Neural crest cell (in vitro differentiated cells): ENCODE data around the gene SBF1. TPM values are rescaled to one million over a fixed set of nuclear protein-coding genes. Genes with fewer than 3 reads are reported as not detected.

Source experiments
- DNase-seq: peaks from one replicate; pipeline ENCODE4 v3.0.0; 2021; ENCODE audit warnings: low read depth, mixed read lengths, low spot score
- H3K27ac Mint-ChIP-seq: one replicate; pipeline ENCODE4 v1.8.0; 2021; ENCODE audit warnings: mild to moderate bottlenecking, mixed read lengths; ENCODE audit not compliant: unreplicated experiment
- H3K27me3 Mint-ChIP-seq: 2 replicates; pipeline ENCODE4 v1.8.0; 2021; ENCODE audit warnings: low read depth, mild to moderate bottlenecking, mixed read lengths
- H3K36me3 Mint-ChIP-seq: 2 replicates; pipeline ENCODE4 v1.8.0; 2021; ENCODE audit warnings: low read depth, mild to moderate bottlenecking, mixed read lengths
- H3K4me1 Mint-ChIP-seq: 2 replicates; pipeline ENCODE4 v1.8.0; 2021; ENCODE audit warnings: mixed read lengths
- H3K4me3 Mint-ChIP-seq: one replicate; pipeline ENCODE4 v1.8.0; 2021; ENCODE audit warnings: mild to moderate bottlenecking, mixed read lengths
- H3K9me3 Mint-ChIP-seq: 2 replicates; pipeline ENCODE4 v1.8.0; 2021; ENCODE audit warnings: mixed read lengths
- CTCF ChIP-seq: fragments of 200-600 bp; sonication (generic); conservative IDR thresholded peaks from 2 replicates; pipeline ENCODE4 v1.5.0; 2021; ENCODE audit warnings: antibody characterized with exemption, mild to moderate bottlenecking
- total RNA-seq: library from RNA; stranded (reverse); gene quantifications from 2 replicates; pipeline ENCODE4 v1.2.1, GENCODE V29; 2021

SBF1 gene
- total RNA-seq, 1 donor from 2014 or later = 130 TPM

- H3K36me3 Mint-ChIP-seq = peaks cover 5% of the 10 kb centered on the region
- no peak overlapping the region for H3K27ac Mint-ChIP-seq
- TF ChIP-seq CTCF = no peak
- H3K4me3 Mint-ChIP-seq = no peak overlapping the region
- no peak for DNase-seq
- no peaks in the 10 kb centered on the region for H3K9me3 Mint-ChIP-seq
- no peaks in the 10 kb centered on the region for H3K4me1 Mint-ChIP-seq
- peaks cover 5% of the 10 kb centered on the region for H3K27me3 Mint-ChIP-seq
Measured at GRCh38 chr22:50438305-50439275, 36.2 kb downstream of the SBF1 start.

DNA sequence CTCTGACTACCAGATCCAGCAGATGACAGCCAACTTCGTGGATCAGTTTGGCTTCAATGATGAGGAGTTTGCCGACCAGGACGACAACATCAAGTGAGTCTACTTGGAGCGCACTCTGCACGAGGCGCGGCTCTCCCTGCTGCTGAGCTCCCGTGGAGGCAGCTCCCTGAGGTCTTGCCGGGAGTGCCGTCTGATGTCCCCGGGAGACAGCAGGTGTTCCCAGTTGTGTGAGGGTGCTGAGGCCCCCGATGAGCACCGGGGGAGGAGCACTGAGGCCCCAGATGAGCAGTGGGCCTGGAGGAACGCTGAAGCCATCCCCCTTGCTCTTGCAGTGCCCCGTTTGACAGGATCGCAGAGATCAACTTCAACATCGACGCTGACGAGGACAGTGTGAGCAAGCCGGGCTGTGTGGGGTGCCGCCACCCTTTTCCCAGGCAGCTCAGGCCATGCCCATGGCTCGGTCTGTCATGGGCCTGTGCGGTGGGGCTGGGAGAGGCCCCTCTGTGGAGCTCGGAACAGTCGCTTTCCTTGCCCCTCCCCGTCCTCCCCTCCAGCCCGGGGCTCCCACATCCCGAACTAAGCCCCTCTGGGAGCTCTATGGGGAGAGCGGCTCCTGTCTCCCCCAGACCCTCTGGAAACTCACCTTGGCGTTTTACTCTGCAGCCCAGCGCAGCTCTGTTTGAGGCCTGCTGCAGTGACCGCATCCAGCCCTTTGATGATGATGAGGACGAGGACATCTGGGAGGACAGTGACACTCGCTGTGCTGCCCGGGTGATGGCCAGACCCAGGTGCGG lies 37.1 kb downstream of the SBF1 start:
- no peak for TF ChIP-seq CTCF
- Mint-ChIP-seq H3K27ac (no peak overlapping the region), H3K4me3 (no peak overlapping the region), H3K9me3 (no peaks in the 10 kb centered on the region), H3K27me3 (peaks cover 2% of the 10 kb centered on the region), H3K4me1 (no peaks in the 10 kb centered on the region), H3K36me3 (peaks cover 2% of the 10 kb centered on the region)
- no peak for DNase-seq

GRCh38 chr22:50436841-50437341 lies 37.9 kb downstream of the SBF1 start:
- Mint-ChIP-seq H3K4me3 (no peak overlapping the region), H3K9me3 (no peaks in the 10 kb centered on the region), H3K27me3 (no peaks in the 10 kb centered on the region), H3K27ac (no peak overlapping the region), H3K36me3 (peaks cover 2% of the 10 kb centered on the region), H3K4me1 (no peaks in the 10 kb centered on the region)
- no peak for DNase-seq
- no peak for TF ChIP-seq CTCF

DNA sequence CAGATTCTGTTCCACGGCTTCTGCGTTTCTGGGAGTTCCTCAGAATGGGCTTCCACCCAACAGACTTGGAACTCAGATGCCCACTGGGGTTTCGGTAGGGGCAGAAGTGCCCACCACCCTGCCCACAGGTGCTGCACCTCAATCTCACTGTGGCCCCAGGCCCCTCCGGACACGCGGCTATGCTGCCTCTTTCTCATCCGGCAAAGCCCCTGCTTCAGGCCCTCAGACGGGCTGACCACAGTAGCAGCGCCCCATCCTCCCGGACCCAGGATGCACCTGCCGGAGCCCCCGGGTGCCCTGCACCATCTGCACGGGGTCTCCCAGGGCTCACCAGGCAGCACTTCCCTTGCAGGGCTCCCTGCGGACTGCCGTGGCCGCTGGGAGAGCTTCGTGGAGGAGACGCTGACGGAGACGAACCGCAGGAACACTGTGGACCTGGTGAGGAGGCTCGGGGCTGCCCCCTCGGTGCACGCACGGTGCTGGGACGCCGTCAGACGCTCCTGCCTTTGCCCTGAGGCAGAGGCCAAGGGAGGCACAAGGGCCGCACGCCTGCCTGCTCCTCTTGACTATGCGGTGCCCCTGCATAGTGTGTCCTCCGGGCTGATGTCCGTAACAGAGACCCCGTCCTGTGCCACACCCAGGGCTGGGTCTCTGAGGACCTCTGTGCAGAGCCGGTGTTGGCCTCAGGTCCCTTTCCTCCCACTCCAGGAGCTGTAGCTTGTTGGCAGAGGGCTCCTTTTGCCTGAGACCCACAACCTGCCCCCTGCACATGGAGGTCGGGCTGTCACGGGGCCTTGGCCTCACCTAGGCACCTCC lies 38.6 kb downstream of the SBF1 start:
- no peak for DNase-seq
- H3K27ac Mint-ChIP-seq = no peak overlapping the region
- TF ChIP-seq CTCF = no peak

More for the DNA sequence above, 38.6 kb downstream of the SBF1 start:
- Mint-ChIP-seq H3K4me1 (no peaks in the 10 kb centered on the region), H3K9me3 (no peaks in the 10 kb centered on the region), H3K36me3 (peaks cover 2% of the 10 kb centered on the region), H3K27me3 (no peaks in the 10 kb centered on the region), H3K4me3 (no peak overlapping the region)
